Glomerular visceral epithelial cell (primary cell): Measurements from ENCODE around the gene FOXJ2.
"Not testable (repeated sequence)": the region's sequence is repeated elsewhere in the genome, so short reads cannot be mapped to it uniquely, and the experiment has no call there.

Experiments
- DNase-seq: peaks from one replicate; pipeline ENCODE4 v3.0.0-alpha.2; 2016; ENCODE audit errors: extremely low spot score

FOXJ2 gene

GRCh38 chr12:8032242-8033152 lies at the start of gene FOXJ2:
TSS of gene FOXJ2 (plus strand) at chr12:8032716. CDS start at chr12:8039833, 7,117 bp downstream.
- peak; percentile 74 for DNase-seq

- DNase-seq = not testable (repeated sequence)
Measured at GRCh38 chr12:7983019-7983418, 49.5 kb upstream of the FOXJ2 start.

GRCh38 chr12:7983460-7983859 lies 49.1 kb upstream of the FOXJ2 start:
- DNase-seq = not testable (repeated sequence)

GRCh38 chr12:7984900-7985299 lies 47.6 kb upstream of the FOXJ2 start:
- DNase-seq = no peak

- DNase-seq = no peak
Measured at GRCh38 chr12:7985802-7986418, 46.6 kb upstream of the FOXJ2 start.

- no peak for DNase-seq
Measured at GRCh38 chr12:7989827-7990491, 42.6 kb upstream of the FOXJ2 start.

GRCh38 chr12:7991535-7991934 lies 41.0 kb upstream of the FOXJ2 start:
- no peak for DNase-seq

- DNase-seq = peak; percentile 36
Measured at GRCh38 chr12:7994731-7995205, 37.7 kb upstream of the FOXJ2 start.

- DNase-seq = peak; percentile 70
Measured at GRCh38 chr12:7995266-7995963, 37.1 kb upstream of the FOXJ2 start.

- not testable (repeated sequence) for DNase-seq
Measured at GRCh38 chr12:8000827-8001226, 31.7 kb upstream of the FOXJ2 start.

- DNase-seq = not testable (repeated sequence)
Measured at GRCh38 chr12:8001496-8001895, 31.0 kb upstream of the FOXJ2 start.

GRCh38 chr12:8004897-8005296 lies 27.6 kb upstream of the FOXJ2 start:
- DNase-seq = not testable (repeated sequence)

GRCh38 chr12:8011331-8011730 lies 21.2 kb upstream of the FOXJ2 start:
- DNase-seq = no peak

GRCh38 chr12:8012651-8013309 lies 19.7 kb upstream of the FOXJ2 start:
- no peak for DNase-seq

- no peak for DNase-seq
Measured at GRCh38 chr12:8014836-8015235, 17.7 kb upstream of the FOXJ2 start.

- DNase-seq = not testable (repeated sequence)
Measured at GRCh38 chr12:8018213-8018612, 14.3 kb upstream of the FOXJ2 start.

GRCh38 chr12:8018666-8019581 lies 13.6 kb upstream of the FOXJ2 start:
- no peak for DNase-seq

- peak; percentile 97 for DNase-seq
Measured at GRCh38 chr12:8026291-8026900, 6.1 kb upstream of the FOXJ2 start.

GRCh38 chr12:8027856-8028255 lies 4.7 kb upstream of the FOXJ2 start:
- no peak for DNase-seq

- no peak for DNase-seq
Measured at GRCh38 chr12:8028267-8028666, 4.2 kb upstream of the FOXJ2 start.
